ENCODE results near the gene ZNRD2. TPM values are rescaled to one million over a fixed set of nuclear protein-coding genes. Genes with fewer than 3 reads are reported as not detected.
A peak's percentile ranks its signal among the peaks of the same experiment; 100 is the strongest.

ZNRD2 gene
- total and polyA plus RNA-seq, 2 experiments from 2014 or later, result 20.5 to 52.4 TPM

- H3K79me2 ChIP-seq, result peaks cover 49% of the 10 kb centered on the region
- TF ChIP-seq EZH2phosphoT487 (IDR thresholded peaks at IDR 0.05; ENCODE audit: low read depth, severe bottlenecking, unreplicated experiment) (no peak), EZH2 (IDR thresholded peaks at IDR 0.05; ENCODE audit: borderline replicate concordance) (no peak)
- TF ChIP-seq, protein P1, sequence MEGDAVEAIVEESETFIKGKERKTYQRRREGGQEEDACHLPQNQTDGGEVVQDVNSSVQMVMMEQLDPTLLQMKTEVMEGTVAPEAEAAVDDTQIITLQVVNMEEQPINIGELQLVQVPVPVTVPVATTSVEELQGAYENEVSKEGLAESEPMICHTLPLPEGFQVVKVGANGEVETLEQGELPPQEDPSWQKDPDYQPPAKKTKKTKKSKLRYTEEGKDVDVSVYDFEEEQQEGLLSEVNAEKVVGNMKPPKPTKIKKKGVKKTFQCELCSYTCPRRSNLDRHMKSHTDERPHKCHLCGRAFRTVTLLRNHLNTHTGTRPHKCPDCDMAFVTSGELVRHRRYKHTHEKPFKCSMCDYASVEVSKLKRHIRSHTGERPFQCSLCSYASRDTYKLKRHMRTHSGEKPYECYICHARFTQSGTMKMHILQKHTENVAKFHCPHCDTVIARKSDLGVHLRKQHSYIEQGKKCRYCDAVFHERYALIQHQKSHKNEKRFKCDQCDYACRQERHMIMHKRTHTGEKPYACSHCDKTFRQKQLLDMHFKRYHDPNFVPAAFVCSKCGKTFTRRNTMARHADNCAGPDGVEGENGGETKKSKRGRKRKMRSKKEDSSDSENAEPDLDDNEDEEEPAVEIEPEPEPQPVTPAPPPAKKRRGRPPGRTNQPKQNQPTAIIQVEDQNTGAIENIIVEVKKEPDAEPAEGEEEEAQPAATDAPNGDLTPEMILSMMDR (IDR thresholded peaks at IDR 0.05; ENCODE audit: poor library complexity), result no peak
- peak; percentile 93 for DNase-seq (ENCODE audit: low spot score)
These were observed 2.2 kb downstream of the ZNRD2 start, which contains the start of gene FAM89B for GRCh38 chr11:65572356-65573051. Gene FAM89B, plus strand, starts transcription at chr11:65572538. Its CDS starts 132 bp downstream, at chr11:65572670.

DNA sequence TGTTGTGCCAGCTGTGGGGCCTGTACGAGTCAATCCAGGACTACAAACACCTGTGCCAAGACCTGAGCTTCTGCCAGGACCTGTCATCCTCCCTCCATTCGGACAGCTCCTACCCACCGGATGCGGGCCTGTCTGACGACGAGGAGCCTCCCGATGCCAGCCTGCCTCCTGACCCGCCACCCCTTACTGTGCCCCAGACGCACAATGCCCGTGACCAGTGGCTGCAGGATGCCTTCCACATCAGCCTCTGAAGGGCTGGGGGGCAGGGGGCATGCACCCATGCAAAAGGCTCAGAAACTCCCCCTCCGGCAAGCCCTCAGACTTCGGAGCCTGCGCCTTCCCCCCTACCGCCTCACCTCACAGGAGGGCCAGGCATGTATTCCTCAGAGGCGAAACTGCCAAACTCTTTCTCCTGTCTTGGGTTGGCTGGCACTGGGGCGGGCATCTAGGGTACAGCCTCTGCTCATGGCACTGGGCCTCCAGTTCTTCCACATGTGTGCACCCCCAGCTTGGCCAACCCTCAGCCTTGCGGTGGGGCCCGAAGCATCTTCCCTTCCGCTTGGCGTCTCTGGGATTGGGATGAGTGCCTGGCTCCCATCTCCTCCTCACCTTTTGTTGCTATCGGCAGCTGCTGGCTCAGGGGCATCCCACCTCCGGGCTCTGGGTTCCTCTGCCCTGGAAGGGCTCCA, 3.3 kb downstream of the ZNRD2 start:
- Histone ChIP-seq H3K4me1 (ENCODE audit: insufficient read depth) (peaks cover 66% of the 10 kb centered on the region), H3K27me3 (no peaks in the 10 kb centered on the region), H4K20me1 (ENCODE audit: insufficient read depth, poor library complexity, severe bottlenecking) (peaks cover 19% of the 10 kb centered on the region), H3K9me2 (replicated peaks; ENCODE audit: insufficient read depth) (no peaks in the 10 kb centered on the region), H2AFZ (no peak overlapping the region), H3K27ac (peak overlapping the region; percentile 61), H3K79me2 (peaks cover 39% of the 10 kb centered on the region), H3K9me3 (ENCODE audit: low read depth) (no peaks in the 10 kb centered on the region), H3K4me3 (no peak overlapping the region), H3K4me2 (peak overlapping the region; percentile 98), H3K36me3 (replicated peaks; ENCODE audit: insufficient read depth, low read depth) (no peaks in the 10 kb centered on the region)
- 72% methylated on average over 21 of the region's 22 CpGs for WGBS (ENCODE audit: low lambda C conversion rate, missing lambda C conversion rate)
- DNase-seq (ENCODE audit: low spot score), result no peak
- TF ChIP-seq EZH2phosphoT487 (IDR thresholded peaks at IDR 0.05; ENCODE audit: low read depth, severe bottlenecking, unreplicated experiment), result no peak
- no peak for TF ChIP-seq EZH2 (IDR thresholded peaks at IDR 0.05; ENCODE audit: borderline replicate concordance)
- TF ChIP-seq, protein P1 (IDR thresholded peaks at IDR 0.05; ENCODE audit: poor library complexity), result no peak

More at GRCh38 chr11:65572356-65573051, 2.2 kb downstream of the ZNRD2 start, which contains the start of gene FAM89B:
- no peaks in the 10 kb centered on the region for H3K9me3 ChIP-seq (ENCODE audit: low read depth)
- H4K20me1 ChIP-seq (ENCODE audit: insufficient read depth, poor library complexity, severe bottlenecking), result peaks cover 19% of the 10 kb centered on the region
- H2AFZ ChIP-seq, result no peak within 1 kb of the TSS
- H3K4me2 ChIP-seq, result peak within 1 kb of the TSS; percentile 98
- peak within 1 kb of the TSS; percentile 57 for H3K27ac ChIP-seq
- H3K36me3 ChIP-seq (replicated peaks; ENCODE audit: insufficient read depth, low read depth), result no peaks in the 10 kb centered on the region
- H3K4me1 ChIP-seq (ENCODE audit: insufficient read depth), result peaks cover 62% of the 10 kb centered on the region
- H3K27me3 ChIP-seq, result no peaks in the 10 kb centered on the region
- H3K9me2 ChIP-seq (replicated peaks; ENCODE audit: insufficient read depth), result no peaks in the 10 kb centered on the region
- H3K4me3 ChIP-seq, result peak within 1 kb of the TSS; percentile 73
- 1% methylated on average over 41 of the region's 86 CpGs for WGBS (ENCODE audit: low lambda C conversion rate, missing lambda C conversion rate)

- Histone ChIP-seq H3K79me2 (peaks cover 32% of the 10 kb centered on the region), H3K27ac (peak overlapping the region; percentile 82), H3K27me3 (no peaks in the 10 kb centered on the region), H3K9me2 (replicated peaks; ENCODE audit: insufficient read depth) (no peaks in the 10 kb centered on the region), H4K20me1 (ENCODE audit: insufficient read depth, poor library complexity, severe bottlenecking) (peaks cover 19% of the 10 kb centered on the region), H3K4me2 (peak overlapping the region; percentile 98), H2AFZ (no peak overlapping the region), H3K4me3 (peak overlapping the region; percentile 24), H3K9me3 (ENCODE audit: low read depth) (no peaks in the 10 kb centered on the region), H3K4me1 (ENCODE audit: insufficient read depth) (peaks cover 58% of the 10 kb centered on the region), H3K36me3 (replicated peaks; ENCODE audit: insufficient read depth, low read depth) (no peaks in the 10 kb centered on the region)
- DNase-seq (ENCODE audit: low spot score), result peak; percentile 95
- 1% methylated on average over 37 of the region's 67 CpGs for WGBS (ENCODE audit: low lambda C conversion rate, missing lambda C conversion rate)
- TF ChIP-seq EZH2 (IDR thresholded peaks at IDR 0.05; ENCODE audit: borderline replicate concordance), result no peak
- TF ChIP-seq, protein P1 (IDR thresholded peaks at IDR 0.05; ENCODE audit: poor library complexity), result peak; percentile 75
These were observed 4.0 kb downstream of the ZNRD2 start for GRCh38 chr11:65574109-65574810.
